Adrenal gland (tissue), 5 donors: ENCODE data around the gene CPA4.

ENCODE experiments used
- POLR2A ChIP-seq, 2 donors: fragments of 450-650 bp; IDR thresholded peaks; one replicate each; pipeline ENCODE4 v1.6.1; 2017; ENCODE audit warnings: antibody characterized with exemption in 2 of 2, mild to moderate bottlenecking in 2 of 2, moderate library complexity in 1 of 2
- TF ChIP-seq, protein P1 (sequence below), 6 experiments: fragments of 450-650 bp in 4 of 6; fragments of 200-600 bp in 2 of 6; sonication (generic) in 1 of 6; IDR thresholded peaks; 1 replicate in 5 of 6; 2 replicates in 1 of 6; pipeline versions ENCODE4 v1.5.1 to v1.8.0; 2016 to 2021; ENCODE audit warnings: antibody characterized with exemption in 6 of 6, mild to moderate bottlenecking in 2 of 6, moderate library complexity in 1 of 6
- donor health status: DM: no; HTN: no; CAD: no.

GRCh38 chr7:130278860-130279259, 14.1 kb upstream of the CPA4 start:
- TF ChIP-seq POLR2A (IDR thresholded peaks at IDR 0.05): no peak
- TF ChIP-seq, protein P1, sequence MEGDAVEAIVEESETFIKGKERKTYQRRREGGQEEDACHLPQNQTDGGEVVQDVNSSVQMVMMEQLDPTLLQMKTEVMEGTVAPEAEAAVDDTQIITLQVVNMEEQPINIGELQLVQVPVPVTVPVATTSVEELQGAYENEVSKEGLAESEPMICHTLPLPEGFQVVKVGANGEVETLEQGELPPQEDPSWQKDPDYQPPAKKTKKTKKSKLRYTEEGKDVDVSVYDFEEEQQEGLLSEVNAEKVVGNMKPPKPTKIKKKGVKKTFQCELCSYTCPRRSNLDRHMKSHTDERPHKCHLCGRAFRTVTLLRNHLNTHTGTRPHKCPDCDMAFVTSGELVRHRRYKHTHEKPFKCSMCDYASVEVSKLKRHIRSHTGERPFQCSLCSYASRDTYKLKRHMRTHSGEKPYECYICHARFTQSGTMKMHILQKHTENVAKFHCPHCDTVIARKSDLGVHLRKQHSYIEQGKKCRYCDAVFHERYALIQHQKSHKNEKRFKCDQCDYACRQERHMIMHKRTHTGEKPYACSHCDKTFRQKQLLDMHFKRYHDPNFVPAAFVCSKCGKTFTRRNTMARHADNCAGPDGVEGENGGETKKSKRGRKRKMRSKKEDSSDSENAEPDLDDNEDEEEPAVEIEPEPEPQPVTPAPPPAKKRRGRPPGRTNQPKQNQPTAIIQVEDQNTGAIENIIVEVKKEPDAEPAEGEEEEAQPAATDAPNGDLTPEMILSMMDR (IDR thresholded peaks at IDR 0.05): no peak
